Measurements from ENCODE around the gene BRINP2. TPM values are rescaled to one million over a fixed set of nuclear protein-coding genes. Genes with fewer than 3 reads are reported as not detected.
"Not testable (repeated sequence)": the region's sequence is repeated elsewhere in the genome, so short reads cannot be mapped to it uniquely, and the experiment has no call there.

The BRINP2 gene
- polyA plus RNA-seq, 4 donors, result 0.14 to 0.29 (median 0.17) TPM

DNA sequence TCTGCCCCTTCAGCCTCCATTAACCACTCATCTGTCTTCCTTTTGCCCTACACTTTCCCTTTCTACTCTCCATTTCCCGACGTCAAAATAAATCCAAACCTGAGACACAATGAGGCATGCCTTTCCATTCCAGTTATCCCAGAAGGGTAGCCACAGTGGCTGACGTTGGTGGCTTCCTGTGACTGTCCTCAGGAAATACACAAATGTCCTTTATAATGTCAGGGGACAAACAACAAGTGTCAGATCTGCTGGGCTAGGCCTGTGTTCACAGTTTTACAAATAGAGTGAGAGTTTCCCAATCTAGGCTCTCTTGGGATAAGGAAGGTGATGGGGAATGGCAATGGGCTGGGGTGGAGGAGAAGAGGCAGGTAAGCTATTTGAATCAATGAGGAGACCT is 135.3 kb downstream of the BRINP2 start:
- DNase-seq (ENCODE audit: low read depth in 4 of 4, low spot score in 2 of 4), result no peak

DNA sequence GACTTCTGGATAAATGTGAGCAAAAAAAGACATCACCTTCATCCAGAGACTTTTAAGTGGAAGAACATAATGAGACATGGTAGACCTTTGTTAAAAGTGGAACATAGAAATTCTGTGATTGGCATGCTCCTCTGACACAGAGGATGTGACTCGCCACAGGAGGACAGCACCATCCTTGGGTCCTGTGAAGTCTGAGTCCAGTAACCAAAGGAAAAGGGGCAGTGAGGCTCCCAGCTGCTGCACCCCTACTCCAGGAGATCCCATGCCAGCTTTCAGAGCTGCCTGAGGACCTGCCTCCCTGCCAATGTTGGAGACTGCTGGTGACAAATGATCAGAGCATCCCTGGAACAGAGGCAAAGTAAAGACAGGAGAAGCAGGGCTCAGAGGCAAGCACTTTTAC is 136.2 kb downstream of the BRINP2 start:
- DNase-seq (ENCODE audit: low read depth in 4 of 4, low spot score in 2 of 4), result no peak

DNA sequence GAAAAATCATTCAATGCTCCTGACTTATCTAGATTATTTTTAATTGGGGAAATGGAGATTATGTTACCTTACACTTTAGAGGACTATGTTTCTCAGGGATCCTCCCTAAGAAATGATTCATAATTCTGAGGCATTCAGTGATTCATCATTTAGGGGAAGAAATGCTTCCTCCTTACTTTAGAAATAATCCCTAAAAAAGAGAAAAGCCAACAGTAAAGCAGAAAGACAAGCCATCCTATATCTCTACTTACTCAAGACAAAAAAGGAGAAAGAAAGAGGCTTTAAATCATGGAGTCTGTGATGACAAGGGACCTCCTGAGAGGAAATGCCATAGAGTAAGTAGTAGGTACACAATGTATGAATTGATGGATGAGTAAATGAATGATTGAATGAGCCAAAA is 137.0 kb downstream of the BRINP2 start:
- no peak for DNase-seq (ENCODE audit: low read depth in 4 of 4, low spot score in 2 of 4)

DNA sequence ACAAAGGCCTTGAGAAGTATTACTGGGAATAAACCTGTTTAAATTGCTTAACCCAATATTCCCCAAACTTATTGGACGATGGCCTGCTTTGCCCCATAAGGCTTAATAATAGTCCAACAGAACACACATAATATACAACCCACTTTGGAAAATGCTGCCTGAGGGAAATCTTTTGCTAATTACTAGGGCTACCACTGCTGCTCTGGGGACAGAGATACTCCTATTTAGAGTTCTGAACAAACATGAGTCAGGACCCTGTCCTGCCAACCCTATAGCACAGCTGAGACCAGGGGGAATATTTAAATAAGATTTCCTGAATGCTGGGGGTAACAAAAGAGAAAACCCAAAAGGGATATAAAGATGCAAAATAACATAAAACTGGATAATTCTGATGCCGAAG is 139.1 kb downstream of the BRINP2 start:
- no peak for DNase-seq (ENCODE audit: low read depth in 4 of 4, low spot score in 2 of 4)

DNA sequence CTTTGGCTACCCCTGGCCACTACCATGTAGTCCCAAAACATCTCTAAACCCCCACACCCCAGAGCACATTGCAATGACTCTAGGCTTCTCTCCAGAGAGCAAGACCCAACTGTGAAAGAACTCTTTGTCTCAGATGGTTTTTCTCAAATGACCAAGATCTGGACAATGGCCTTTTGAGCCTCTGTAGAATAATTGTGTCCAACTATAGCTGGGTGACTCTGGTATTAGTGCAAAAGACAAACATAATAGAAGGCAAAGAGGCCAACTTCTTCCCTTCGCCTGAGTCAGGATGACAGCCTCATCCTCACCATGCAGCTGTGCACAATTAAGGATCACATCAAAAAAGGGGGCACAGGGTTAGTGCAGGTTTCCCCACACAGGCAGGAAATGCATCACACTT is 139.6 kb downstream of the BRINP2 start:
- no peak for DNase-seq (ENCODE audit: low read depth in 4 of 4, low spot score in 2 of 4)

DNA sequence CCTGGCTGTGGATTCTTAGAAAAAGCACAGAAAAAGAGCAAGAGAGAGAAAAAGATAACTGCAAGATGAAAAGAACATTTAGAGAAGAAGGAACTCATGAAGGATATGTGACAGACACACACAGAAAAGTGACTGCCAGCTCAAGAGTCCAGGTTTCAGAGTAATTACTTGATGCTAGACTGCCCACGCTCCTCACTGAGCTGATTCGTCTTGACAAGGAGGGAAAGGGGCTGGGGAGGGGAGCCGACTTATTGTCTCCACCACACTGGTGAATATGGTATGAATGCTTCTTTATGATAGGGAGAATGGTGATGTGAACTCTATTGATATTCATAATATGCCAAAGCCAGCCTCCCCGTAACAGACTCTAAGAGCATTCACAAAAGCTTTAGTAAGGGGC is 140.4 kb downstream of the BRINP2 start:
- DNase-seq (ENCODE audit: low read depth in 4 of 4, low spot score in 2 of 4), result no peak

DNA sequence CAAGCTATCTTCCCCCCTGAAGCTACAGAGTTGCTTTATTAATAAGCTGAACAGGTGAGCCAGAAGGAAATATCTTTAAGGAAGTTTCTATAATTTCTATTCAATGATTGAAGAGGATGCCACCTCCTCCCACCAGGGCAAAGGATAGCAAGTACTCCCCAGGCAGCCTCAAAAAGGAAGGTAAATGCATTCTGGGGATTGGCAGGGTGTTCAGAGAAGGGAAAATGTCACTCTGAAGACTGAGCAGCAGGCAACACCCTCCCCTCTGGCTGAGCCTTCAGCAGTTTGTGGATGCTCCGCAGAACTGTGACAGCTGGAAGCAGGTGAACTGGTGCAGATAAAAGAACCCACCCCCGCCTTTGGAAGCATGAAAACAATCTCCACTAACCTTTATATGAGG is 140.8 kb downstream of the BRINP2 start:
- DNase-seq (ENCODE audit: low read depth in 4 of 4, low spot score in 2 of 4), result no peak

DNA sequence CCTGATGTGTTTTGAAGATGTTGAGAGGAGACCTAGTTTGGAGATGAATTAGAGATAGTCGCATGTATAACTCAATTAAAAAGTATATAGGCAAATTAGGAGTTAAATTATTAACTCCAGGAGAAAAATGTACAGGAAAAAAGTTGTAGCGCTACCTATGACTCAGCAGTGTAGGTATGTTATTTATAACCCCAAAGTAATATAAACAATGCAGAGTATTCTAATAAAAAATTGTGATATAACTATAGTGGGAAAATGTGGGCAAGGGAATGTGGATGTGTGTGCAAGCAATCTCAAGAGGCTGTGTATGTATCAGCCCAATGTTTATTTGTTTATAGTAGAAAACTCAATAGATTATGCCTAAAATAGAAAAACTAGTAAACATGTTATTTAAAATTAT is 144.5 kb downstream of the BRINP2 start:
- DNase-seq (ENCODE audit: low read depth in 4 of 4, low spot score in 2 of 4), result no peak

DNA sequence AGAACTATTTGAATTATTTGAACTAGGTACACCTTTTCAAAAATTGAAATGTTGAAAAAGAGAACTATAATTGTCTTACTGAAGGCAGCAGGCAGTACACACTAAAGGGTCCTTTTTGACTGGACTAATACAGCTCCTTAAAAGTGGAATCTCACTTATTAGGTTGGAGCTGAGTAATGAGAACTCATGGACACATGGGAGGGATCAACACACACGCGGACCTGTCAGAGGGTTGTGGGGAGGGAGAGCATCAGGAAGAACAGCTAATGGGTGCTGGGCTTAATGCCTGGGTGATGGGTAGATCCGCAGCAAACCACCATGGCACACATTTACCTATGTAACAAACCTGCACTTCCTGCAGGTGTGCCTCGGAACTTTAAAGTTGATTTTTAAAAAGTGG is 145.0 kb downstream of the BRINP2 start:
- DNase-seq (ENCODE audit: low read depth in 4 of 4, low spot score in 2 of 4), result no peak

DNA sequence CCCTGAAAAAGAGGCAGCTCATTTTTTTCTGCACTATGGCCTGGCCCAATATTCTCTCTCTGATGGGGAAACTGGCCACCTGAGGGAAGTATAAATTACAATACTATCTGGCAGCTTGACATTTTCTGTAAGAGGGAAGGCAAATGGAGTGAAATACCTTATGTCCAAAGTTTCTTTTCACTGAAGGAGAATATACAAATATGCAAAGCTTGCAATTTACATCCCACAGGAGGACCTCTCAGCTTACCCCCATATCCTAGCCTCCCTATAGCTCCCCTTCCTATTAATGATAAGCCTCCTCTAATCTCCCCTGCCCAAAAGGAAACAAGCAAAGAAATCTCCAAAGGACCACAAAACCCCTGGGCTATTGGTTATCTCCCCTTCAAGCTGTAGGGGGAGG is 150.7 kb downstream of the BRINP2 start:
- DNase-seq (ENCODE audit: low read depth in 4 of 4, low spot score in 2 of 4), result not testable (repeated sequence)

DNA sequence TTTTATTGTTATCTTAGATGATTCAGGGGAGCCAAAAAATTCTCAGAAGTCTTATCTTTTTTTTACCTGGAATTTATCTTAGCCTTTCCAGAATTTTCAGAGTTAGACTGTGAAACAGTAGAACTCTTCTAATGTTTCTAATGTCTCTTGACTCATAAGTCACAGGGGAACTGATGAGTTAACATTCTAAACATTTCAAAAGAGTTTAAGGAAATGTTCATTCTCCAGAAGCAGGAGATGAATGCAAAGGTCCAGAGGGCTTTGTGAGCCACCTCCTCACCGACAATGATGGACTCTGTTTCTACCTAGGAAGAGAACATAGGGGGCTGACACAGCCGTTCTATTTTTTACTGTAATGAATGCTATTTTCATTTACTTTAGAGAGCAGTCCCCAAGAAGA is 157.5 kb downstream of the BRINP2 start:
- no peak for DNase-seq (ENCODE audit: low read depth in 4 of 4, low spot score in 2 of 4)

DNA sequence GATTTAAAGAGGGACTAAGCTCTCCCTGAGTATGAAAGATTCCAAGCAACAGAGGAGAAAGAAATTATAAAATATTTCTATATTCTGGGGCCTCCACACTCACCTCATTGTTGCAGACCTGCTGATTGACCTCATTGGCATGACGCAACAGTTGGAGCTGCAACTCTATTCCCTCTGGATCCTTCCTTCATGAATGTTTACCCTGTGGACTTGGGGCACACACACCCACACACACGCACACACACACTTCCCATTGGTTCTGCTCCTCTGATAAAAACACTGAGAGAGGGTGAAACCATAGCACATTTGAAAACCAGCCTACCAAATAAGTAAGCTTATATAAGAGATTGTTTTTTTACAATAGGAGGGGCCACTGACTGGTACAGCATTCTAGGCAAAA is 159.1 kb downstream of the BRINP2 start:
- DNase-seq (ENCODE audit: low read depth in 4 of 4, low spot score in 2 of 4), result no peak

Other genes starting within 250 kb of the BRINP2 start
- gene ASTN1, start 6.2 kb upstream of the BRINP2 start, polyA plus RNA-seq (ENCODE audit: insufficient read length in 4 of 4), result 1 to 10 TPM; 1.6 to 2.1 (median 1.8) TPM

All from left renal cortex interstitium (tissue), 4 donors.